Spleen (tissue), 11 donors: Measurements from ENCODE around the gene KLF2. TPM values are rescaled to one million over a fixed set of nuclear protein-coding genes. Genes with fewer than 3 reads are reported as not detected.

Experiments used
- DNase-seq: peaks from one replicate; pipeline ENCODE4 v3.0.0-alpha.2; 2020
- H3K27ac ChIP-seq, 8 donors: fragments of 200-600 bp; sonication (generic) in 7 of 8; 1 replicate in 4 of 8; 2 replicates in 4 of 8; pipeline versions ENCODE4 v1.5.0 to v1.8.0; 2016 to 2021; ENCODE audit warnings: inconsistent platforms in 4 of 8, mild to moderate bottlenecking in 4 of 8, moderate library complexity in 1 of 8
- H3K27me3 ChIP-seq, 7 donors: fragments of 200-600 bp; sonication (generic) in 6 of 7; replicated peaks in 1 of 7; 1 replicate in 4 of 7; 2 replicates in 3 of 7; pipeline versions ENCODE4 v1.5.0 to v1.8.0; 2016 to 2021; ENCODE audit warnings: inconsistent platforms in 3 of 7, mild to moderate bottlenecking in 1 of 7
- H3K36me3 ChIP-seq, 6 donors: fragments of 200-600 bp; sonication (generic) in 5 of 6; 1 replicate in 4 of 6; 2 replicates in 2 of 6; pipeline versions ENCODE4 v1.5.0 to v1.8.0; 2016 to 2021; ENCODE audit warnings: inconsistent platforms in 2 of 6
- H3K4me1 ChIP-seq, 6 donors: fragments of 200-600 bp; sonication (generic) in 5 of 6; 1 replicate in 3 of 6; 2 replicates in 3 of 6; pipeline versions ENCODE4 v1.5.0 to v1.8.0; 2016 to 2021; ENCODE audit warnings: inconsistent platforms in 3 of 6
- H3K4me3 ChIP-seq, 8 donors: fragments of 200-600 bp; sonication (generic) in 7 of 8; 1 replicate in 4 of 8; 2 replicates in 4 of 8; pipeline versions ENCODE4 v1.5.0 to v1.8.0; 2016 to 2021; ENCODE audit warnings: inconsistent platforms in 4 of 8, mild to moderate bottlenecking in 4 of 8, moderate library complexity in 2 of 8
- H3K9me3 ChIP-seq, 8 donors: fragments of 200-600 bp; sonication (generic) in 7 of 8; 1 replicate in 4 of 8; 2 replicates in 4 of 8; pipeline versions ENCODE4 v1.5.0 to v1.8.0; 2016 to 2021; ENCODE audit warnings: inconsistent platforms in 4 of 8
- CTCF ChIP-seq, 11 experiments: fragments of 200-600 bp in 7 of 11; fragments of 450-650 bp in 4 of 11; sonication (generic) in 4 of 11; IDR thresholded peaks in 8 of 11; conservative IDR thresholded peaks in 3 of 11; 1 replicate in 7 of 11; 2 replicates in 4 of 11; pipeline versions ENCODE4 v1.4.0 to v1.8.0; 2016 to 2021; ENCODE audit warnings: antibody characterized with exemption in 11 of 11, inconsistent platforms in 4 of 11, mild to moderate bottlenecking in 1 of 11
- POLR2A ChIP-seq, 3 donors: fragments of 450-650 bp; IDR thresholded peaks; one replicate each; pipeline ENCODE4 v1.5.1; 2017; ENCODE audit warnings: antibody characterized with exemption in 3 of 3, mild to moderate bottlenecking in 1 of 3
- POLR2AphosphoS5 ChIP-seq, 3 donors: sonication (generic); formaldehyde crosslinking; IDR thresholded peaks; one replicate each; pipeline ENCODE4 v1.5.1; 2017; ENCODE audit warnings: antibody characterized with exemption in 3 of 3
- WGBS, 5 donors: extraction: QIAGEN DNeasy Blood & Tissue Kit in 3 of 5; methylation state at CpG; one replicate each; pipeline versions ENCODE4 v1.1.5 to v1.1.7; 2013 to 2018; 5-methylcytosine and 5-hydroxymethylcytosine counted together
- intact Hi-C: fragments of 100-400 bp; cut with DNase I; formaldehyde crosslinking; loops from one replicate; pipeline ENCODE4 v1.15.0; 2023; ENCODE audit warnings: low total_unique reads
- polyA plus RNA-seq, 3 donors: library from polyadenylated mRNA; stranded (reverse); fragments of 200-250 nt; gene quantifications; one replicate each; pipeline ENCODE4 v1.2.1, GENCODE V29; 2013
- total RNA-seq, 7 donors: library from RNA; depleted of rRNA in 3 of 7; stranded (reverse); fragments of >200 nt in 3 of 7; fragmentation: NEBNext Ultra II Directional in 4 of 7; extraction: Animal tissue kit (Norgen Biotek cat#: 25700) in 4 of 7; gene quantifications; one replicate each; pipeline versions ENCODE4 v1.1.0 to v1.2.1, GENCODE V29; 2016 to 2021
- donor health status: healthy with polysubstance abuse.
- donor health status: DM: no; HTN: no; CAD: no; lungs with moderate emphysema.
- donor health status: DM: no; HTN: no; CAD: no.
- donor health status: Bipolar disorder and iron deficiency.
- donor health status: healthy.
- donor health status: DM: no; HTN: no; CAD: no.
- donor health status: DM: yes; HTN: yes; CAD: no.

Gene KLF2
- total and polyA plus RNA-seq, 10 donors, result 9.7 to 179 (median 105) TPM

- Histone ChIP-seq H3K36me3 (peaks cover 0 to 47% (median 19%) of the 10 kb centered on the region in 6 donors), H3K4me3 (no peak overlapping the region), H3K27ac (peak overlapping the region; percentile 69 to 96 (median 90)), H3K27me3 (peaks cover 0 to 20% (median 0%) of the 10 kb centered on the region in 7 donors), H3K9me3 (no peaks in the 10 kb centered on the region), H3K4me1 (peaks cover 74 to 97% (median 92%) of the 10 kb centered on the region in 6 donors)
- TF ChIP-seq POLR2A (IDR thresholded peaks at IDR 0.05) (no peak), CTCF (IDR thresholded peaks at IDR 0.05 in 8 of 11, conservative IDR thresholded peaks at IDR 0.05 in 3 of 11) (no peak), POLR2AphosphoS5 (IDR thresholded peaks at IDR 0.05) (no peak)
- DNase-seq, result peak; percentile 79
- 90 to 96% (median 91%) methylated on average over 12 of the region's 12 CpGs for WGBS, 5 donors
- intact Hi-C loops, result loop anchor here (5.0 kb wide), 1 partner anchor 46 kb away; no protein-coding TSS in a partner anchor
Observed at GRCh38 chr19:16373079-16373478, 48.5 kb downstream of the KLF2 start.

- no peak for TF ChIP-seq POLR2A (IDR thresholded peaks at IDR 0.05)
- TF ChIP-seq POLR2AphosphoS5 (IDR thresholded peaks at IDR 0.05), result peak in 1 of 3 donors; percentile 21
- Histone ChIP-seq H3K4me3 (peak overlapping the region in 1 of 8 donors; percentile 3), H3K36me3 (peaks cover 0 to 51% (median 19%) of the 10 kb centered on the region in 6 donors), H3K27me3 (peaks cover 0 to 15% (median 0%) of the 10 kb centered on the region in 7 donors), H3K4me1 (peaks cover 71 to 97% (median 89%) of the 10 kb centered on the region in 6 donors), H3K27ac (peak overlapping the region; percentile 69 to 96 (median 90)), H3K9me3 (no peaks in the 10 kb centered on the region)
- intact Hi-C loops, result loop anchor here (5.0 kb wide), 1 partner anchor 46 kb away; no protein-coding TSS in a partner anchor
- DNase-seq, result peak; percentile 78
- WGBS, 5 donors, result 63 to 80% (median 76%) methylated on average over 12 of the region's 12 CpGs
Observed at GRCh38 chr19:16373532-16373931, 48.9 kb downstream of the KLF2 start.

- Histone ChIP-seq H3K9me3 (no peaks in the 10 kb centered on the region), H3K4me3 (peak overlapping the region in 1 of 8 donors; percentile 3), H3K27me3 (peaks cover 0 to 11% (median 0%) of the 10 kb centered on the region in 7 donors), H3K36me3 (peaks cover 0 to 56% (median 19%) of the 10 kb centered on the region in 6 donors), H3K4me1 (peaks cover 67 to 97% (median 84%) of the 10 kb centered on the region in 6 donors), H3K27ac (peak overlapping the region; percentile 69 to 96 (median 90))
- TF ChIP-seq POLR2A (IDR thresholded peaks at IDR 0.05) (no peak), POLR2AphosphoS5 (IDR thresholded peaks at IDR 0.05) (peak in 1 of 3 donors; percentile 52)
- WGBS, 5 donors, result 47 to 74% (median 65%) methylated on average over 7 to 8 of the region's 8 CpGs
- DNase-seq, result peak; percentile 74
- intact Hi-C loops, result loop anchor here (5.0 kb wide), 1 partner anchor 47 kb away; no protein-coding TSS in a partner anchor
Observed at GRCh38 chr19:16373989-16374388, 49.4 kb downstream of the KLF2 start.

- peak overlapping the region in 6 of 8 donors; percentile 78 to 96 (median 92) for H3K27ac ChIP-seq
- peak; percentile 60 for DNase-seq
Observed at GRCh38 chr19:16374436-16374835, 49.8 kb downstream of the KLF2 start.

More at GRCh38 chr19:16374436-16374835, 49.8 kb downstream of the KLF2 start:
- intact Hi-C loops, result loop anchor here (5.0 kb wide), 1 partner anchor 47 kb away; no protein-coding TSS in a partner anchor
- Histone ChIP-seq H3K4me3 (no peak overlapping the region), H3K4me1 (peaks cover 62 to 96% (median 80%) of the 10 kb centered on the region in 6 donors), H3K36me3 (peaks cover 0 to 60% (median 19%) of the 10 kb centered on the region in 6 donors), H3K9me3 (no peaks in the 10 kb centered on the region), H3K27me3 (peaks cover 0 to 6% (median 0%) of the 10 kb centered on the region in 7 donors)
- 73 to 83% (median 78%) methylated on average over 13 of the region's 13 CpGs for WGBS, 5 donors
- no peak for TF ChIP-seq POLR2A (IDR thresholded peaks at IDR 0.05)
- no peak for TF ChIP-seq CTCF (IDR thresholded peaks at IDR 0.05 in 8 of 11, conservative IDR thresholded peaks at IDR 0.05 in 3 of 11)
- no peak for TF ChIP-seq POLR2AphosphoS5 (IDR thresholded peaks at IDR 0.05)
